ENCODE measurements around the gene MCCC2. TPM values are rescaled to one million over a fixed set of nuclear protein-coding genes. Genes with fewer than 3 reads are reported as not detected.

Gene MCCC2
- total RNA-seq, 1 experiment from 2014 or later, result 32.2 TPM

- no peak overlapping the region for H3K4me2 ChIP-seq (ENCODE audit: low read length)
- no peak overlapping the region for H3K27ac ChIP-seq (ENCODE audit: low read length)
- no peaks in the 10 kb centered on the region for H3K9me2 ChIP-seq (replicated peaks; ENCODE audit: low read length)
- intact Hi-C loops (cut with micrococcal nuclease), result no loop called here
- TF ChIP-seq EZH2phosphoT487 (IDR thresholded peaks at IDR 0.05; ENCODE audit: borderline replicate concordance, low read length), result no peak
- TF ChIP-seq CTCF (conservative IDR thresholded peaks at IDR 0.05; ENCODE audit: low read depth, low read length), result no peak
- TF ChIP-seq EZH2 (IDR thresholded peaks at IDR 0.05; ENCODE audit: low read length, unreplicated experiment), result no peak
- H3K36me3 ChIP-seq (ENCODE audit: low read depth, low read length), result no peaks in the 10 kb centered on the region; the same call in none of the 2 replicates
- H2AFZ ChIP-seq (ENCODE audit: low read length), result no peak overlapping the region
- H3K4me3 ChIP-seq (ENCODE audit: low read length), result no peak overlapping the region
- H3K4me1 ChIP-seq (ENCODE audit: insufficient read depth, low read length), result peaks cover 14% of the 10 kb centered on the region
- H3K9me3 ChIP-seq (ENCODE audit: low read length), result no peaks in the 10 kb centered on the region
- H4K20me1 ChIP-seq (ENCODE audit: low read length), result 0 out of 2 replicates have a peak, but pooled peaks cover 6% of the 10 kb centered on the region
- no peaks in the 10 kb centered on the region for H3K27me3 ChIP-seq (ENCODE audit: low read length)
- no peak for DNase-seq
- H3F3A ChIP-seq (ENCODE audit: low read length, unreplicated experiment), result peaks cover 6% of the 10 kb centered on the region
- peaks cover under 1% of the 10 kb centered on the region; the same call in 1 of the 2 replicates for H3K79me2 ChIP-seq (ENCODE audit: low read length)
- ChIA-PET POLR2A (ENCODE audit: unreplicated experiment) (no interaction called here), CTCF (no interaction called here)
- no peak for ATAC-seq
- BruUV-seq (replicated peaks), result no TSS peak
- H3K9ac ChIP-seq (ENCODE audit: low read length), result no peak overlapping the region
These were observed 9.0 kb downstream of the MCCC2 start for GRCh38 chr5:71596169-71596568.

- Histone ChIP-seq H3F3A (ENCODE audit: low read length, unreplicated experiment) (peaks cover 9% of the 10 kb centered on the region), H3K9ac (ENCODE audit: low read length) (no peak overlapping the region), H3K79me2 (ENCODE audit: low read length) (no peaks in the 10 kb centered on the region), H3K36me3 (ENCODE audit: low read depth, low read length) (no peaks in the 10 kb centered on the region; the same call in none of the 2 replicates), H3K9me3 (ENCODE audit: low read length) (no peaks in the 10 kb centered on the region), H2AFZ (ENCODE audit: low read length) (no peak overlapping the region), H3K4me2 (ENCODE audit: low read length) (no peak overlapping the region), H4K20me1 (ENCODE audit: low read length) (0 out of 2 replicates have a peak, but pooled peaks cover 6% of the 10 kb centered on the region), H3K4me1 (ENCODE audit: insufficient read depth, low read length) (peaks cover 20% of the 10 kb centered on the region), H3K9me2 (replicated peaks; ENCODE audit: low read length) (no peaks in the 10 kb centered on the region), H3K27me3 (ENCODE audit: low read length) (no peaks in the 10 kb centered on the region), H3K4me3 (ENCODE audit: low read length) (no peak overlapping the region), H3K27ac (ENCODE audit: low read length) (no peak overlapping the region)
- ChIA-PET POLR2A (ENCODE audit: unreplicated experiment) (no interaction called here), CTCF (no interaction called here)
- no TSS peak for BruUV-seq (replicated peaks)
- TF ChIP-seq EZH2phosphoT487 (IDR thresholded peaks at IDR 0.05; ENCODE audit: borderline replicate concordance, low read length) (no peak), CTCF (conservative IDR thresholded peaks at IDR 0.05; ENCODE audit: low read depth, low read length) (no peak), EZH2 (IDR thresholded peaks at IDR 0.05; ENCODE audit: low read length, unreplicated experiment) (no peak)
- ATAC-seq (no peak), DNase-seq (no peak)
- intact Hi-C loops (cut with micrococcal nuclease), result no loop called here
These were observed 9.9 kb downstream of the MCCC2 start for GRCh38 chr5:71597001-71597400.

- peaks cover 5% of the 10 kb centered on the region for H3K36me3 ChIP-seq (ENCODE audit: low read depth, low read length)
- peak overlapping the region; percentile 90 for H3K27ac ChIP-seq (ENCODE audit: low read length)
- H3K79me2 ChIP-seq (ENCODE audit: low read length), result 0 out of 2 replicates have a peak, but pooled peaks cover 5% of the 10 kb centered on the region
- no peak for TF ChIP-seq EZH2 (IDR thresholded peaks at IDR 0.05; ENCODE audit: low read length, unreplicated experiment)
- no peak for TF ChIP-seq EZH2phosphoT487 (IDR thresholded peaks at IDR 0.05; ENCODE audit: borderline replicate concordance, low read length)
- no peak for TF ChIP-seq CTCF (conservative IDR thresholded peaks at IDR 0.05; ENCODE audit: low read depth, low read length)
- no peaks in the 10 kb centered on the region for H3K9me2 ChIP-seq (replicated peaks; ENCODE audit: low read length)
- peaks cover 9% of the 10 kb centered on the region for H3F3A ChIP-seq (ENCODE audit: low read length, unreplicated experiment)
- ATAC-seq, result no peak
- H4K20me1 ChIP-seq (ENCODE audit: low read length), result 0 out of 2 replicates have a peak, but pooled peaks cover 6% of the 10 kb centered on the region
- no peaks in the 10 kb centered on the region for H3K27me3 ChIP-seq (ENCODE audit: low read length)
- intact Hi-C loops (cut with micrococcal nuclease), result loop anchor here (1.0 to 2.0 kb wide), 3 partner anchors 14 to 144 kb away; partner anchors contain the start of gene MCCC2
- peaks cover 27% of the 10 kb centered on the region for H3K4me1 ChIP-seq (ENCODE audit: insufficient read depth, low read length)
- H3K4me2 ChIP-seq (ENCODE audit: low read length), result peak overlapping the region; percentile 75
- ChIA-PET CTCF (interaction anchor here (1.4 kb wide), 1 partner anchor 13 kb away, joined by 13 read pairs; the partner anchor contains the start of gene MCCC2), POLR2A (ENCODE audit: unreplicated experiment) (interaction anchor here (0.6 kb wide), 1 partner anchor 13 kb away, joined by 4 read pairs; the partner anchor contains the start of gene MCCC2)
- BruUV-seq (replicated peaks), result no TSS peak
- peak overlapping the region; percentile 30 for H3K4me3 ChIP-seq (ENCODE audit: low read length)
- no peak overlapping the region for H3K9ac ChIP-seq (ENCODE audit: low read length)
- no peaks in the 10 kb centered on the region for H3K9me3 ChIP-seq (ENCODE audit: low read length)
- no peak overlapping the region for H2AFZ ChIP-seq (ENCODE audit: low read length)
- DNase-seq, result no peak
These were observed 13.6 kb downstream of the MCCC2 start for GRCh38 chr5:71600783-71601182.
